HL-60/S4 treated with phorbol 12-myristate 13-acetate at 8.2 ng/mL for 4 days and 3 days (cell line): ENCODE measurements around the gene OR56B4.
"Not testable (repeated sequence)": the region's sequence is repeated elsewhere in the genome, so short reads cannot be mapped to it uniquely, and the experiment has no call there.

ENCODE experiments used
- in situ Hi-C: fragments of 300-500 bp; cut with MboI; formaldehyde crosslinking; loops from 2 replicates; pipeline ENCODE4 v1.15.0; 2022; ENCODE audit warnings: low sequenced_read_pairs

OR56B4 gene

GRCh38 chr11:6107384-6107783 lies at the start of gene OR56B4:
OR56B4 (plus strand) TSS chr11:6107684; CDS start chr11:6107779, 95 bp downstream.
- in situ Hi-C loops: not testable (repeated sequence)

DNA sequence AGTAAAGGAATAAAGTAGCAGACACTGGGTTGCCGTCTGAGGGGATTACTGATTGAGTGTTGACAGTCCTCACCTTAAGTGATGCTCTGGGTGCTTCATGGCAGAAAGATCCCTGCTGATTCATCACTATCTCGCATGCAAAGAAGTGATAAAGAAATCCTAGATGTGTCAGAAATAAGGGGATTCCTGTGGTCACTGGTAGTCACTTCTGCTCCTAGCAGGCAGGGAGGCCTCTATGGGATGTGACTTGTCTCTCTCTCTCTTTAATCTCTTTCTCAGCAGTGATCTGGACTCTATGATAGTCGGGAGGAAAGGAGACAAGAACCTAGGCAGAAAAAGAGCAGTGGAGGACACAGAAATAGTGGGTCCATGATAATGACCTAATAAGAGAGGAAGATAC lies 46.0 kb upstream of the OR56B4 start:
- in situ Hi-C loops: no loop called here

DNA sequence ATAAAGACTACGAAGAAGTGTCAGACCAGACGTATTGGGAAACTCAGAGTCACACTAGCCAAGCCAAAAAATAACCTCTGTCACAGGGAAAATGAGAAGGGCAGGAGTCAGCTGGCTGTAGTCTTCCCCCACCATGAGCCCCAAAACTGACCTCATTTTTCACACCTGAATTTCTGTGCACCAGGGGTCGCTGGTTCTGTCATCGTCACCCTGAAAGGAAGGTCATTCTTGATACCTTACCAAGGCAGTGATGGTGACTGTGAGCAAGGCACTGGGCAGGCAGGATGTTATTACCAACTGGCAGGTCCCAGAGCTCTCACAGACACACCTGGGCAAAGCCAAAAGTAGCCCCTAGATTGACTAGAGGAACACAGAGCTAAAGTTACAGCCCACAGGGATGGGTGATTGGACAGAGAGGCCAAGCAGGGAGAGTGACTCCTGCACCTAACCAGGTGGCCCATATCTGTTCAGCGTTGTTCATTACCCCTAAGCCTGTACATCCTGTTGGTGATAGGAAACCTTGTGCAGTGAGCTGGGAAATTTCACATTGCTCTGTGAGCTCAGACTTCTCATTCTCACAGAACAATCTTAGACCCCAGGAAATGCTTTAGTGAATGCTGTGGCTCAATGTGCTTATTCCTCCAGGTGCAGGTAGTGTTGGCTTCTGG lies 44.7 kb upstream of the OR56B4 start:
- in situ Hi-C loops: no loop called here

DNA sequence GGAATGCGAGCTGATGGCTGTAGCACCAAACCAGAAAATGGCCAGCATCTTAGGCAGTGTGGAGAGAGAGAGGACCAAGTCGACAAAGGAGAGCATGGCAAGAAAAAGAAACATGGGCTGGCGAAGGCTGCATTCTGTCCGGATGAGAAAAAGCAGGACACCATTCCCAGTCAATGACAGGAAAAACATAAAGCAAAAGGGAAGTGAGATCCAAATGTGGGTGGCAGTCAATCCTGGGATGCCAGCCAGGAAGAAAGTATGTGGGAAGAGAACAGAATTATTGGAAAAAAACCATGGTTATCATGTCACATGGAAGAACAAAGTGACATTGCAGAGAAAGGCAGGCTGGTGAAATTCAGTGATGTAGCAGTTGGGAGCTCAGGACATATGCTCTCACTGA lies 40.0 kb upstream of the OR56B4 start:
- in situ Hi-C loops: no loop called here

DNA sequence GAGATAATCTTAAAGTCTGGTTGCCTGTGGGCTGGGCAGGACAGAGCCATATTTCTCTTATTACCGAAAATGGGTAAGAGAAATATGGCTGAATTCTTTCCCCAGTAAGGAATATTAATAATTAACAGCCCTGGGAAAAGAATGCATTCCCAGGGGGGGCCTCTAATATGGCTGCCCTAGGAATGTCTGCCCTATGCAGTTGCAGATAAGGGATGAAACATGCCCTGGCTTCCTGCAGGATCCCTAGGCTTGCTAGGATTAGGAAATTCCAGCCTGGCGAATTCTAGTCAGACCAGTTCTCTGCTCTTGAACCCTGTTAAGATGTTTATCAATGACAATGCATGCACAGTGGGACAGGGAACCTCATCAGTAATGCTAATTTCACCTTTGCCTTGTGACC lies 31.0 kb upstream of the OR56B4 start:
- in situ Hi-C loops: not testable (repeated sequence)

GRCh38 chr11:6077723-6078122 lies 29.8 kb upstream of the OR56B4 start:
- in situ Hi-C loops: no loop called here

- in situ Hi-C loops: no loop called here
Observed at GRCh38 chr11:6079463-6079862, 28.0 kb upstream of the OR56B4 start.

- in situ Hi-C loops: no loop called here
Observed at GRCh38 chr11:6083129-6083528, 24.4 kb upstream of the OR56B4 start.

- in situ Hi-C loops: no loop called here
Observed at GRCh38 chr11:6084587-6084986, 22.9 kb upstream of the OR56B4 start.

DNA sequence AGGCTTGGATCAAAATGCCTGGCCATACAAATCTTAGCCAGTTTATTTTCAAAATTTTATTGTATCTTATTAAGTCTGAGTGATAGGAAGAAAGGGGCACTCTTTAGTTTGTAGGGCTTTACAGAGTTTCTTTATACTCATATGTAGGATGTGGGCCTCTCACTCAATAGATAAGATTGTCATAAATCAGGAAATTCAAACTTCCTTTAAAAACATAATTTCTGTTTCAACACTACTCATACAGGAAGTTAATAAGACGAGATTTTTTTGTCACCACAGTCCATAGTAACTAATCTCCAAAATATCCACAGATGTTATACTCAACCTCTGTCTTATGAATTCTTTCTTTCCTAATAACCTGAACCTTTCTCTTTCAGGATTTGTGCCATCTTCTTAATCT lies 13.3 kb upstream of the OR56B4 start:
- in situ Hi-C loops: no loop called here

GRCh38 chr11:6095798-6096197 lies 11.7 kb upstream of the OR56B4 start:
- in situ Hi-C loops: no loop called here

- in situ Hi-C loops: no loop called here
Observed at GRCh38 chr11:6096417-6096816, 11.1 kb upstream of the OR56B4 start.

DNA sequence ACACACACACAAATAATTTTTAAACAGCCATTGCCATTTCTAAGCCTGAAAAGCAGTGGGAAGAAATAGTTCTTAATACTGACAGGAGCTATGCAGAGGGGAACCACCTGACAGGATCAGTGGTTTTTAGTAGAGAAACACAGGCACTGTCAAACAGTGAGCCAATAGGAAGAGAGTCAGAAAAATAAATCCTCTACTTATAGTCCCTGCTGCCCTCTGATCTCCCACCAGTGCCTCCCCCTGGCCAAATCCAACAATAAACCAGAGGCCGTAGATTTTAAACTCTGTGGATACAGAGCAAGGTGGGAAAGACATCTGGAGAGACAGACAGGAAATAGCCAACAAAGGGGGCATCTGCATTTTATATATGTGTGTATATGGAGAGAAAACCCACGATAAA lies 7.9 kb upstream of the OR56B4 start:
- in situ Hi-C loops: no loop called here

- in situ Hi-C loops: no loop called here
Observed at GRCh38 chr11:6110011-6110410, 2.5 kb downstream of the OR56B4 start.

- in situ Hi-C loops: no loop called here
Observed at GRCh38 chr11:6111673-6112072, 4.2 kb downstream of the OR56B4 start.

DNA sequence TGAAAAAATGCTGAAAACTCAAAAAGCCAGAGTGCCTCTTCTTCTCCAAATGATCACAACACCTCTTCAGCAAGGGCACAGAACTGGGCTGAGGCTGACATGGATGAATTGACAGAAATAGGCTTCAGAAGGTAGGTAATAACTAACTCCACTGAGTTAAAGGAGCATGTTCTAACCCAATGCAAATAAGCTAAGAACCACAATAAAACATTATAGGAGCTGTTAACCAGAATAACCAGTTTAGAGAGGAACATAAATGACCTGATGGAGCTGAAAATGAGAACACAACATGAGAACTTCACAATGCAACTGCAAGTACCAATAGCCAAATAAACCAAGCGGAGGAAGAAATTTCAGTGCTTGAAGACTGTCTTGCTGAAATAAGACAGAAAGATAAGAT lies 9.2 kb downstream of the OR56B4 start:
- in situ Hi-C loops: no loop called here

GRCh38 chr11:6124245-6124644 lies 16.8 kb downstream of the OR56B4 start:
- in situ Hi-C loops: no loop called here

DNA sequence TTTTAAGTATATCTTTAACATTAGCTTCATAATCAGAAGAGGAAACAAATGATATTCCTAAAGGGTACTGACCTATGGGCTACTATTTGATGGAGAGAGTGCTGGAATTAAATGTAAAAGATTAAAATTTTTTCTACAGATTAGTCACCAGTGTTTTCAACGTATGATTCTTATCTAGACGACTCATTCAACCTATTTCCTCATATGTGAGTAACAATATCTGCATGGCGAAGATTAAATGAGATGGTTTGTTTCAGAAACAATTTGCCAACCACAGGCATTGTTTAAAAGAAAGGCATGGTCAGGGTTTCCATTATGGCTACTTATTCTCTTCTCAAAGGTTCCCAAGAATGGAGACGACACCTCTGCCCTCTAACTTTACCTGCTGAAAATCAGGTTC lies 20.4 kb downstream of the OR56B4 start:
- in situ Hi-C loops: no loop called here

DNA sequence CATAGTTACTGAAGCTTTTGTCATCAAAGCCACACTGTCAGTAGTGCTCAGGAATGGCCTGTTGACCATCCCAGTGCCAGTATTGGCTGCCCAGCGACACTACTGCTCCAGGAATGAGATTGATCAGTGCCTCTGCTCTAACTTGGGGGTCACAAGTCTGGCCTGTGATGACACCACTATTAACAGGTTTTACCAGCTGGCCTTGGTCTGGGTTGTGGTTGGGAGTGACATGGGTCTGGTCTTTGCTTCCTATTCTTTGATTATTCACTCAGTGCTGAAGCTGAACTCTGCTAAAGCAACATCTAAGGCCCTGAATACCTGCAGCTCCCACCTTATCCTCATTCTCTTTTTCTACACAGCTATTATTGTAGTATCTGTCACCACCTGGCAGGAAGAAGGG lies 21.5 kb downstream of the OR56B4 start:
- in situ Hi-C loops: no loop called here

DNA sequence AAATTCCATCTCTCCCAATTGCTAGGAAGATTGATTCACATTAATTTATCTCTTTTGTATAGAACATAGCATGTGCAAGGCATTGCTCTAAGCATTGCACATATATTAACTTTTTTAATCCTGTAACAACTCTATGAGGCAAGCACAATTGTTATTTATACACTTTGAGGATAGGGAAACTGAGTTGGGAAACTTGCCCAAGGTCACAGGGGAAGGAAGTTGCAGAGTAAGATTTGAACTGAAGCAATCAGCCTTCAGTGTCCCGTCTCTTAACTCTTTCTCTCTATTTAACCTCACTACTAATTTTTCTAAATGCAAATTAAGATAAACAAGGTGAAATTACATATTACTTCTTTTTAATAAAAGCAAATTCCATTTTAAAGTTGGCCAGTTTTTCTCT lies 22.2 kb downstream of the OR56B4 start:
- in situ Hi-C loops: no loop called here

GRCh38 chr11:6132431-6132830 lies 24.9 kb downstream of the OR56B4 start:
- in situ Hi-C loops: no loop called here

DNA sequence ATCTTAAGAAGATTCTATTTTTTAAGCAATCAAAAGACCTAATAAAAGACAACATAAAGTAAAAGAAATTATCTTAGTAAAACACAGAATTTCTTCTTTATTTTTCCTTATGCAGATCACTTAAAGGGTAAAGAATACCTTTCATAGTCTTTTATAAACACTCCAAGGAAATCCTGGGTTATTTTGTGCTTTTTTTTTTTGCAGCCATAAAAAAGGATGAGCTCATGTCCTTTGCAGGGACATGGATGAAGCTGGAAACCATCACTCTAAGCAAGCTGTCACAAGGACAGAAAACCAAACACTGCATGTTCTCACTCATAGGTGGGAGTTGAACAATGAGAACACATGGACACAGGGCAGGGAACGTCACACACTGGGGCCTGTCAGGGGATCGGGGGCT lies 28.5 kb downstream of the OR56B4 start:
- in situ Hi-C loops: not testable (repeated sequence)

GRCh38 chr11:6142936-6143335 lies 35.5 kb downstream of the OR56B4 start:
- in situ Hi-C loops: no loop called here
